Left forelimb (tissue), 1 donor: ENCODE measurements around the gene EDEM2.
"Not testable (repeated sequence)": the region's sequence is repeated elsewhere in the genome, so short reads cannot be mapped to it uniquely, and the experiment has no call there.

Experiments
- DNase-seq: peaks from one replicate; pipeline ENCODE4 v3.0.0-alpha.2; 2018; ENCODE audit warnings: low spot score

EDEM2 gene

GRCh38 chr20:35146920-35147574 is at the start of gene EDEM2:
TSS of gene EDEM2 (minus strand) at chr20:35147336. CDS start at chr20:35147258, 78 bp downstream.
- peak; percentile 96 for DNase-seq

GRCh38 chr20:35196313-35196712 is 49.2 kb upstream of the EDEM2 start:
- DNase-seq: no peak

- not testable (repeated sequence) for DNase-seq
These were observed 46.1 kb upstream of the EDEM2 start for GRCh38 chr20:35193031-35193791.

- no peak for DNase-seq
These were observed 45.2 kb upstream of the EDEM2 start for GRCh38 chr20:35192118-35192872.

GRCh38 chr20:35191419-35192117 is 44.4 kb upstream of the EDEM2 start:
- no peak for DNase-seq

- DNase-seq: no peak
These were observed 43.4 kb upstream of the EDEM2 start for GRCh38 chr20:35190556-35190955.

- DNase-seq: not testable (repeated sequence)
These were observed 42.1 kb upstream of the EDEM2 start for GRCh38 chr20:35189223-35189622.

GRCh38 chr20:35187584-35188190 is 40.6 kb upstream of the EDEM2 start:
- no peak for DNase-seq

GRCh38 chr20:35186691-35187289 is 39.7 kb upstream of the EDEM2 start:
- DNase-seq: not testable (repeated sequence)

- no peak for DNase-seq
These were observed 34.6 kb upstream of the EDEM2 start for GRCh38 chr20:35181731-35182130.

- no peak for DNase-seq
These were observed 33.1 kb upstream of the EDEM2 start for GRCh38 chr20:35180266-35180665.

- DNase-seq: no peak
These were observed 32.4 kb upstream of the EDEM2 start for GRCh38 chr20:35179292-35180212.

GRCh38 chr20:35176132-35176531 is 29.0 kb upstream of the EDEM2 start:
- DNase-seq: no peak

- no peak for DNase-seq
These were observed 27.5 kb upstream of the EDEM2 start for GRCh38 chr20:35174458-35175216.

- no peak for DNase-seq
These were observed 26.5 kb upstream of the EDEM2 start for GRCh38 chr20:35173576-35174192.

GRCh38 chr20:35172434-35172806 is 25.3 kb upstream of the EDEM2 start:
- no peak for DNase-seq

GRCh38 chr20:35171753-35172433 is 24.8 kb upstream of the EDEM2 start, which contains the start of gene PROCR:
TSS of gene PROCR (plus strand) at chr20:35172072. CDS start at chr20:35172155, 83 bp downstream.
- DNase-seq: peak; percentile 89

- DNase-seq: no peak
These were observed 24.3 kb upstream of the EDEM2 start for GRCh38 chr20:35171438-35171752.
